ENCODE data around the gene PTGES3L.

PTGES3L gene
- total RNA-seq: 0 reads per million in 2 donors

GRCh38 chr17:42979511-42980273, at the start of gene PTGES3L:
Gene PTGES3L (minus strand): TSS chr17:42980080. CDS start chr17:42980053, 27 bp downstream.
- DNase-seq: no peak

- DNase-seq: no peak
Measured at GRCh38 chr17:43028221-43028861, 48.5 kb upstream of the PTGES3L start.

- DNase-seq: no peak
Measured at GRCh38 chr17:43027091-43028032, 47.5 kb upstream of the PTGES3L start.

- DNase-seq: no peak
Measured at GRCh38 chr17:43026595-43026994, 46.7 kb upstream of the PTGES3L start.

GRCh38 chr17:43025766-43026537, 46.1 kb upstream of the PTGES3L start:
- no peak for DNase-seq

- DNase-seq: no peak
Measured at GRCh38 chr17:43025290-43025657, 45.4 kb upstream of the PTGES3L start.

GRCh38 chr17:43024407-43025289, 44.8 kb upstream of the PTGES3L start, which contains the start of gene RND2:
Gene RND2 (plus strand): TSS chr17:43025231. CDS start chr17:43025348, 117 bp downstream.
- DNase-seq: peak; percentile 51

GRCh38 chr17:43021741-43022512, 42.0 kb upstream of the PTGES3L start, which contains the start of gene VAT1:
Gene VAT1 (minus strand): TSS chr17:43022385. CDS start chr17:43022322, 63 bp downstream.
- DNase-seq: peak; percentile 48

- no peak for DNase-seq
Measured at GRCh38 chr17:43020789-43021740, 41.2 kb upstream of the PTGES3L start.

- no peak for DNase-seq
Measured at GRCh38 chr17:43020030-43020621, 40.2 kb upstream of the PTGES3L start.

- DNase-seq: no peak
Measured at GRCh38 chr17:43019418-43019817, 39.5 kb upstream of the PTGES3L start.

GRCh38 chr17:43018932-43019331, 39.1 kb upstream of the PTGES3L start:
- DNase-seq: no peak

- DNase-seq: no peak
Measured at GRCh38 chr17:43018008-43018853, 38.4 kb upstream of the PTGES3L start.

- DNase-seq: no peak
Measured at GRCh38 chr17:43016216-43016615, 36.3 kb upstream of the PTGES3L start.

GRCh38 chr17:43015579-43015978, 35.7 kb upstream of the PTGES3L start:
- no peak for DNase-seq

- DNase-seq: no peak
Measured at GRCh38 chr17:43014649-43015542, 35.0 kb upstream of the PTGES3L start.

All from activated gamma-delta T cell (primary cell).